ENCODE data around the gene NUP210. TPM values are rescaled to one million over a fixed set of nuclear protein-coding genes. Genes with fewer than 3 reads are reported as not detected.

The NUP210 gene
- total and polyA plus RNA-seq, 2 donors (not counting 3 experiments of a cell fraction or from before 2014, with no cell fraction given), result 0.14 to 0.84 TPM

- H3K4me1 ChIP-seq (ENCODE audit: control insufficient read depth, extremely low read depth, insufficient read depth, low read length), result no peaks in the 10 kb centered on the region
- no peak overlapping the region for H3K9ac ChIP-seq (replicated peaks; ENCODE audit: extremely low read depth, insufficient read depth, low read length)
- no TSS peak for BruUV-seq (replicated peaks)
- CTCF ChIA-PET, result no interaction called here
- no peaks in the 10 kb centered on the region for H3K27me3 ChIP-seq (ENCODE audit: control insufficient read depth in 2 of 2, insufficient read depth in 2 of 2, low read length in 2 of 2)
- no peak for TF ChIP-seq CTCF (IDR thresholded peaks at IDR 0.05; ENCODE audit: extremely low read depth in 1 of 2, insufficient read depth in 1 of 2, low read depth in 1 of 2, low read length in 2 of 2)
- no peak for TF ChIP-seq FOS (IDR thresholded peaks at IDR 0.05; ENCODE audit: borderline replicate concordance, insufficient read depth, low read length)
- no peak for TF ChIP-seq EZH2 (IDR thresholded peaks at IDR 0.05; ENCODE audit: borderline replicate concordance, low read depth, low read length, severe bottlenecking)
- no peak for TF ChIP-seq GATA2 (IDR thresholded peaks at IDR 0.05; ENCODE audit: insufficient read depth, insufficient read length, low read depth, low read length)
- TF ChIP-seq POLR2AphosphoS5 (IDR thresholded peaks at IDR 0.05; ENCODE audit: insufficient read depth, low read depth, low read length), result no peak
- no peak for TF ChIP-seq JUN (IDR thresholded peaks at IDR 0.05; ENCODE audit: borderline replicate concordance, insufficient read depth, insufficient read length, low read depth)
- TF ChIP-seq POLR2A (IDR thresholded peaks at IDR 0.05; ENCODE audit: low read depth, low read length), result no peak
- TF ChIP-seq MYC (IDR thresholded peaks at IDR 0.05; ENCODE audit: low read depth, low read length), result no peak
- no peak for TF ChIP-seq MAX (IDR thresholded peaks at IDR 0.05; ENCODE audit: insufficient read depth, insufficient read length)
- no peak overlapping the region for H3K4me2 ChIP-seq (ENCODE audit: insufficient read depth, low read length)
- no peaks in the 10 kb centered on the region for H3K36me3 ChIP-seq (ENCODE audit: control insufficient read depth in 2 of 2, extremely low read depth in 1 of 2, insufficient read depth in 2 of 2, low read length in 2 of 2)
- no peaks in the 10 kb centered on the region for H3K9me1 ChIP-seq (replicated peaks; ENCODE audit: control insufficient read depth, extremely low read depth, insufficient read depth, low read length)
- no peak overlapping the region for H2AFZ ChIP-seq (ENCODE audit: low read depth, low read length)
- dilution Hi-C loops (cut with MboI; ENCODE audit: extremely low pct_ligation_motif_present, low sequenced_read_pairs), result no loop called here
- FAIRE-seq (no peak), DNase-seq (ENCODE audit: low read depth, low spot score) (no peak)
- H3K27ac ChIP-seq (ENCODE audit: insufficient read depth, low read depth, low read length), result no peak overlapping the region
- POLR2A ChIA-PET, result no interaction called here
- no peaks in the 10 kb centered on the region for H4K20me1 ChIP-seq (replicated peaks; ENCODE audit: control insufficient read depth, extremely low read depth, insufficient read depth, low read length)
- no peaks in the 10 kb centered on the region for H3K9me3 ChIP-seq (replicated peaks; ENCODE audit: control insufficient read depth, insufficient read depth, low read length)
- no peak overlapping the region for H3K4me3 ChIP-seq (replicated peaks in 1 of 3; ENCODE audit: insufficient read depth in 1 of 3, low read depth in 1 of 3, low read length in 3 of 3)
- H3K79me2 ChIP-seq (ENCODE audit: control insufficient read depth, insufficient read depth, low read length), result no peaks in the 10 kb centered on the region
- intact Hi-C loops (cut with micrococcal nuclease), result no loop called here
Measured at GRCh38 chr3:13316603-13317002, 103.5 kb downstream of the NUP210 start.

Data from endothelial cell of umbilical vein (primary cell).